Muscle of leg (tissue), 11 donors: Measurements from ENCODE around the gene KMT2B. TPM values are rescaled to one million over a fixed set of nuclear protein-coding genes. Genes with fewer than 3 reads are reported as not detected.
A peak's percentile ranks its signal among the peaks of the same experiment; 100 is the strongest.
"Not testable (repeated sequence)": the region's sequence is repeated elsewhere in the genome, so short reads cannot be mapped to it uniquely, and the experiment has no call there.

ENCODE experiments used
- DNase-seq: peaks from one replicate; pipeline ENCODE4 v3.0.0; 2013
- H3K27ac ChIP-seq: one replicate; pipeline ENCODE4 v1.5.1; 2013; ENCODE audit warnings: mild to moderate bottlenecking, low read length, control low read depth
- H3K27me3 ChIP-seq: one replicate; pipeline ENCODE4 v1.6.1; 2013; ENCODE audit warnings: low read length; ENCODE audit not compliant: control insufficient read depth, insufficient read depth
- H3K36me3 ChIP-seq: one replicate; pipeline ENCODE4 v1.6.1; 2013; ENCODE audit warnings: low read length; ENCODE audit not compliant: control insufficient read depth, insufficient read depth
- H3K4me1 ChIP-seq: one replicate; pipeline ENCODE4 v1.6.1; 2013; ENCODE audit warnings: low read length; ENCODE audit not compliant: control insufficient read depth, insufficient read depth
- H3K4me3 ChIP-seq: one replicate; pipeline ENCODE4 v1.5.1; 2013; ENCODE audit warnings: low read length, control low read depth
- H3K9me3 ChIP-seq: replicated peaks from 2 replicates; pipeline ENCODE4 v1.6.1; 2013; ENCODE audit warnings: low read depth, low read length; ENCODE audit not compliant: control insufficient read depth
- WGBS: methylation state at CpG from one replicate; pipeline ENCODE4 v1.1.5; 2013; ENCODE audit warnings: missing lambda C conversion rate; ENCODE audit not compliant: insufficient coverage; 5-methylcytosine and 5-hydroxymethylcytosine counted together
- polyA plus RNA-seq, 8 donors: library from polyadenylated mRNA; unstranded; fragments of 120-200 nt; gene quantifications; one replicate each; pipeline versions ENCODE4 v1.2.1 to v1.2.3, GENCODE V29; 2013; ENCODE audit warnings: inconsistent platforms in 1 of 8, low replicate concordance in 1 of 8; ENCODE audit not compliant: insufficient read length in 8 of 8, insufficient read depth in 1 of 8
- total RNA-seq: library from RNA; stranded (reverse); fragments of 120-200 nt; gene quantifications from one replicate; pipeline ENCODE4 v1.2.4, GENCODE V29; 2013

Gene KMT2B
- total and polyA plus RNA-seq, 9 donors = 7.6 to 33.7 (median 25.1) TPM

DNA sequence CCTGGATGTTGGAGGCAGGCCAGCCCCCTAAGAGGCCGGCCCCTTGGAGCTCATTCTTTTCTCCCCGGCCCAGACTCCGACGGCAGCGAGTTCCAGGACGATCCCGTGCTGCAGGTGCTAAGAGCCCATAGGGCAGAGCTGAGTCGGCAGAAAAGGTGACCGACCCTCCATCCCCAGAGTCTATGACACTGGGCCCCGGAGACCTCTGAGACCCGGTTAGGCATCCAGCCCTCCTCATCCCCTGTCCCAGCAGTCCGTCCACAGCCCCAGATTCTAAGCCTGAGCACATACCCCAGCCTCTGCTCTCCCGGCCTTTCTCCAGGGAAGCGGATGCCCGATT, 50.2 kb downstream of the KMT2B start:
- Histone ChIP-seq H3K27ac (no peak overlapping the region), H3K4me3 (no peak overlapping the region), H3K36me3 (peaks cover 33% of the 10 kb centered on the region), H3K9me3 (no peaks in the 10 kb centered on the region), H3K4me1 (peaks cover 12% of the 10 kb centered on the region), H3K27me3 (no peaks in the 10 kb centered on the region)
- WGBS = 38% methylated on average over 14 of the region's 15 CpGs
- DNase-seq = no peak

DNA sequence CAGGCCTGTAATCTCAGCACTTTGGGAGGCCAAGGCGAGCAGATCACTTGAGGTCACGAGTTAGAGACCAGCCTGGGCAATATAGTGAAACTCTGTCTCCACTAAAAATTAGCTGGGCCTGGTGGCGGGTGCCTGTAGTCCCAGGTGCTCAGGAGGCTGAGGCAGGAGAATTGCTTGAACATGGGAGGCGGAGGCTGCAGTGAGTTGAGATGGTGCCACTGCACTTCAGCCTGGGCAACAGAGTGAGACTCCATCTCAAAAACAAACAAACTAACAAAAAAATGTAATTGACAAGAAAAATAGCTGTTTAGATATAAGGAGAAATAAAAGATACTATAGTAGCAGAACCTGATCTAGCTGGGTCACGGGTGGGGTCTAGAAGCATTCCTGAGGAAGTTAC, 54.6 kb downstream of the KMT2B start:
- not testable (repeated sequence) for H3K4me3 ChIP-seq, H3K27ac ChIP-seq, H3K9me3 ChIP-seq, H3K27me3 ChIP-seq, DNase-seq
- Histone ChIP-seq H3K36me3 (peaks cover 11% of the 10 kb centered on the region), H3K4me1 (peaks cover 29% of the 10 kb centered on the region)
- 92% methylated on average over 2 of the region's 5 CpGs for WGBS

DNA sequence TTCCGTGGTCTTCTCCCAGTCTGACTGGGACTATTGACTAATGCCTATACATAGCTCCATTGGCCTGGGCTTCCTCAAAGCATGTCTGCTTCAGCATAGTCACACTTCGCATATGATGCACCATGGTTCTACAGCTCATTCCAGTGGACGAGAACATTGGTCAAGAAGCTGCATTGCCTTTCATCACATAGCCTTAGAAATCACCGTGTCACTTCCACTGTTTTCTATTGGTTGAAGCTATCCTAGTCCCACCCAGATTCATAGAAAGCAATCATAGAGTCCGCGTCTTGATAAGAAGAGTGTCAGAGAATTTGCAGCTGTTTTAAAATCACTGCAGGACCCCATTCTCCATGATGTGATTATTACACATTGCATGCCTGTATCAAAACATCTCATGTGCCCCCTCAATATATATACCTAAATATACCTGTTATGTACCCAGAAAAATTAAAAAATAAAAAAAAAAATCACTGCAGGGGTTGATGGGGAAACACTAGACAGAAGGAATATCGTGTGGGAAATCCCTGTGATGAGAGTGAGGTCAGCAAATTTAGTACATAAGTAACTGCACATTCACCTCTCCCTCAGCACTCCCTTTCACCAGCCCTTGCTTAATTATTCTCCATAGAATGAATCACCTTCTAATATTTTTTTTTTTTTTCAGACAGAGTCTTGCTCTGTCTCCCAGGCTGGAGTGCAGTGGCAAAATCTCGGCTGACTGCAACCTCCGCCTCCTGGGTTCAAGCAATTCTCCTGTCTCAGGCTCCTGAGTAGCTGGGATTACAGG, 55.4 kb downstream of the KMT2B start:
- 79% methylated on average over 4 of the region's 9 CpGs for WGBS
- H3K4me3 ChIP-seq = no peak overlapping the region
- no peaks in the 10 kb centered on the region for H3K9me3 ChIP-seq
- peaks cover 22% of the 10 kb centered on the region for H3K4me1 ChIP-seq
- peaks cover 18% of the 10 kb centered on the region for H3K36me3 ChIP-seq
- no peak overlapping the region for H3K27ac ChIP-seq
- no peaks in the 10 kb centered on the region for H3K27me3 ChIP-seq
- DNase-seq = no peak

DNA sequence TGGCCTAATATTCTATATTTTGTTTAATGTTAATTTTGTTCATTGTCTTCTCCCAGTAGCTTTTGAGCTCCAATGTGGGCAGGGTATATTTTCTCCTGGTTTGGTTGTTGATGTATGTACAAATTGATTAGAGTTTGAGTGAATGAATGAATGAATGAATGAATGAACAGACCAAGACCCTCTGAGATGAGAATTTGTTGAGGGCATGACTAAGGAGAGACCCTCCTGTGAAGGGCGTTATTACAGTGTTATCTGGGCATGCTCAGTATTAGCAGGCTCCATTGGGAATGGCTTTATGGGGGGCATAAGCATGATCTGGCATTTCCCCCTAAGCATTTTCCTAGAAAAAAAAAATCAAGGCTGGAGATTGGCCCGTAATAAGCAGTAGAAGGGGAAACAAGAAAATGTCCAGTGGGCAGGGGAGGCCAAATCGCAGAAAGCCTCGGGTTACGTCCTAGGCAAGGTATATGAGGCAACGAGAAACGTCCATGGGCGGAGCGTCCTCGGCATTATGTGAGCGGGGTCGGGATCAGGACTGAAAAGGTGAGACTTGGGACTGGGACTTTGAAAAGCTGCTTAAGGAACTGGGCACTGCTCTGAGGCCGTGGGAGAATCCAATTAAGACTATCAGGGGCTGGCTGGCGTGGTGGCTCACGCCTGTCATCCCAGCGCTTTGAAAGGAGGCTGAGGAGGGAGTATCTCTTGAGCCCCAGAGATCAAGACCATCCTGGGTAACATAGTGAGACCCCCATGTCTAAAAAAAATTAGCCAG, 56.7 kb downstream of the KMT2B start:
- DNase-seq = no peak
- no peak overlapping the region for H3K27ac ChIP-seq
- no peaks in the 10 kb centered on the region for H3K27me3 ChIP-seq
- 58% methylated on average over 15 of the region's 16 CpGs for WGBS
- H3K4me3 ChIP-seq = peak overlapping the region; percentile 24
- H3K9me3 ChIP-seq = no peaks in the 10 kb centered on the region
- H3K4me1 ChIP-seq = peaks cover 21% of the 10 kb centered on the region
- peaks cover 15% of the 10 kb centered on the region for H3K36me3 ChIP-seq

DNA sequence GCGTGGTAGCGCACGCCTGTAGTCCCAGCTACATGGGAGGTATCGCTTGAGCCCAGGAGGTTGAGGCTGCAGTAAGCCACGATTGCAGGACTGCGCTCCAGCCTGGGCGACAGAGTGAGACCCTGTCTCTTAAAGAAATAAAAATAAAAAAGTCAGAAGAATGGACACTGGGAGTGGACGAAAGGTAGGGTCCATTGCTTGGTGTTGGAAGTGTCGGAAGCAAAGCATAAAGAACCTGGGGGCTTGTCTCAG, 57.2 kb downstream of the KMT2B start:
- no peak for DNase-seq
- peaks cover 21% of the 10 kb centered on the region for H3K4me1 ChIP-seq
- H3K9me3 ChIP-seq = no peaks in the 10 kb centered on the region
- H3K27me3 ChIP-seq = no peaks in the 10 kb centered on the region
- no peak overlapping the region for H3K27ac ChIP-seq
- WGBS = 31% methylated on average over 9 of the region's 9 CpGs
- H3K4me3 ChIP-seq = peak overlapping the region; percentile 24
- H3K36me3 ChIP-seq = peaks cover 18% of the 10 kb centered on the region

DNA sequence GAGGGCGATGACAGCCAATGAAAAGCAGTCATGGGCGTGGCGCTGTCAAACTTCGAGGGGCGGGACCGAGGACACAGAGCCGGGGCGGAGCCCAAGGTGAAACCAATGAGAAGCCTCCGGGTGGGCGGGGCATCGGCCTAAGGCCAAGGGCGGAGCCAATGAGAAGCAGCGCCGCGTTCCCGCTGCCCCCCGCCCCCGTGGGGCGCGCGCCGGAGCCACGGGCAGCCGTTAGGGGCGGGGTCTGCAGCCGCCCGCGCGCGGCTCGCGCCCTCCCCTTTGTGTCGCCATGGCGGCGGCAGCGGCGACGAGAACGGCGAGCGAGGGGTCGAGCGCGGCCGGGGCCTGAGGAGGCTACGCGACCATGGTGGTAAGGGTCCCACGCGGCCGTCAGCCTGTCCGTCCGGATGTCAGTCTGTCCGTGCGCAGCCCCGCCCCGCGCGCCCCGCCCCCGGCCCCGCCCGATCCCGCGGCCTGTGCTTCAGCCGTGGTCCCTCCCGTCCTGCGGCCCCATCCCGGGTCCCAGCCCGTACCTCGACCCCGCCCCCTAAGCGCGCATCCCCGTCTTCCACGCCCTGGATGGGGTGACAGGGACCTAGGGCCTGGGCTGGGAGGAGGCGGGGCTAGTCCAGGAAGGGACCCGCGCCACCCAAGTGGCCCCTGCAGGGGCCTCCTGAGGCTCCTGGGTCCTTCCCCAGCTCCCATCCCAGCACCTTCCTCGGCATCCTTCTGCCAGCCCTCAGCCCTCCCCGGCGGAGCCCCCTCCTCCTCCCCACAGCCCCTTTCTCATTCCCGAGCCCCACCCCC, 57.7 kb downstream of the KMT2B start, which contains the start of gene ARHGAP33:
TSS of gene ARHGAP33 (plus strand) at position 267 of the 804 bp plus-strand sequence. CDS start at position 362, 95 bp downstream.
- Histone ChIP-seq H3K9me3 (no peaks in the 10 kb centered on the region), H3K27me3 (no peaks in the 10 kb centered on the region), H3K27ac (no peak within 1 kb of the TSS), H3K4me1 (peaks cover 21% of the 10 kb centered on the region), H3K4me3 (peak within 1 kb of the TSS; percentile 72), H3K36me3 (peaks cover 21% of the 10 kb centered on the region)
- peak; percentile 99 for DNase-seq
- WGBS = under 1% methylated on average over 76 of the region's 82 CpGs

DNA sequence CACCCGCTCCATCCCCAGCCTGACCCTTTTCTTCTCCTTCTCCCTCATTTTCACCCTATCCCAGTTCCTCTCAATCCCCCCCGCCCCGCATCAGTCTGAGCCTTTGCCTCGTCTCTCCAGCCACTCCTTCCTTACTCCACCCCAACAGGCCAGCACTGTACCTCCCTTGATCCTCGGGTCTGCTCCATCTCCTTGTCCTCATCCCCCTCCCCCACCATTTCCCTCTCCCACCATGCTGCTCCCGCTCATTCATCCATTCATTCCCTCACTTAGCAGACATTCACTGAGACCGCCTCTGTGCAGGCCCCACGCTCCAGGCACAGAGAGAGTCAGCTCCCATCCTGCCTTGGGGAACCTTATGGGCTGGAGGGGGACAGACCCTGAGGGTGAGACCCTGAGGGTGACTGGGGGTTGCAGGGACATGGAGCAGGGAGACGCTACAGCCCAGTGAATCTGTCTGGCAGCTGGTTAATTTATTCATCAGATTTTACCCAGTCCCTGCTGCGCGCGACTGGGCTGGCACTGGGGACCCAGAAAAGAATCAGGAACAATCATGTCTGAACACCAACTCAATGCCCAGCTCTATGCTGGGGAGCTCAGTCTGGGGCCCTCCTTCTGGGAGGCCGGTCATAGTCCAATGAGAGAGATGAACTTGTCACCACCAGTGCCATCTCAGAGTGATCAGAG, 58.4 kb downstream of the KMT2B start:
- H3K27ac ChIP-seq = no peak overlapping the region
- peaks cover 26% of the 10 kb centered on the region for H3K36me3 ChIP-seq
- 16% methylated on average over 8 of the region's 13 CpGs for WGBS
- no peaks in the 10 kb centered on the region for H3K9me3 ChIP-seq
- peak; percentile 33 for DNase-seq
- peak overlapping the region; percentile 72 for H3K4me3 ChIP-seq
- no peaks in the 10 kb centered on the region for H3K27me3 ChIP-seq
- H3K4me1 ChIP-seq = peaks cover 21% of the 10 kb centered on the region

DNA sequence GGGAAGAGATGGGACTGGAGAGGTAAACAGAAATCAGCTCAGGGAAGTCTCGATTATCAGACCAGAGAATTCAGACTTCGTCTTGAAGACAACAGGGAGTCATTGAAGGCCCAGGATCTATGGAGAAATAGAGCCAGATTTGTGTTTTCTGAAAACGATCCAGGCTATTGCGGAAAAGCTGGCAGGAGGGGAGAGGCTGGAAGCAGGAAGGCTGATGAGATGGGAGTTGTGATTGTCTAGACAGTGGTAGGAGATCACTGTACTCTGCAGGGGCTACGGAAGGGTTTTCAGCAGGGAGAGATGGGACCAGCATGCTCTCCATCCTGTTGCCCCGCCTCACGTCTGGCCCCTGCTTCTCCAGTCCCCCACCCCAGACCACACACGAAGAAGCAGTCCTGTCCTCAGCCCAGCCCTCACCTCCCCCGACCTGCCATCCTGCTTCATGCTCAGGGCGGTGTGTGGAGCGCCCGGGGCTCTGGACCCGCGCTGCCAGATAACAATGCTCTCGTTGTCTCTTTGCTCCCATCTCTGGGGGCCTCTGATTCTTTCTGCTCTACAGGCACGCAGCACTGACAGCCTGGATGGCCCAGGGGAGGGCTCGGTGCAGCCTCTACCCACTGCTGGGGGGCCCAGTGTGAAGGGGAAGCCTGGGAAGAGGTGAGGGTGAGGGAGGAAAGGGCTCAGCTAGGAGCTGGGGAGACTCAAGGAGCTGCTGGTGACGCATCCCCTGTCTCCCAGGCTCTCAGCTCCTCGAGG, 59.5 kb downstream of the KMT2B start:
- WGBS = 26% methylated on average over 12 of the region's 19 CpGs
- peak; percentile 46 for DNase-seq
- H3K36me3 ChIP-seq = peaks cover 36% of the 10 kb centered on the region
- H3K4me1 ChIP-seq = peaks cover 21% of the 10 kb centered on the region
- H3K27ac ChIP-seq = no peak overlapping the region
- H3K4me3 ChIP-seq = no peak overlapping the region
- no peaks in the 10 kb centered on the region for H3K9me3 ChIP-seq
- H3K27me3 ChIP-seq = no peaks in the 10 kb centered on the region

DNA sequence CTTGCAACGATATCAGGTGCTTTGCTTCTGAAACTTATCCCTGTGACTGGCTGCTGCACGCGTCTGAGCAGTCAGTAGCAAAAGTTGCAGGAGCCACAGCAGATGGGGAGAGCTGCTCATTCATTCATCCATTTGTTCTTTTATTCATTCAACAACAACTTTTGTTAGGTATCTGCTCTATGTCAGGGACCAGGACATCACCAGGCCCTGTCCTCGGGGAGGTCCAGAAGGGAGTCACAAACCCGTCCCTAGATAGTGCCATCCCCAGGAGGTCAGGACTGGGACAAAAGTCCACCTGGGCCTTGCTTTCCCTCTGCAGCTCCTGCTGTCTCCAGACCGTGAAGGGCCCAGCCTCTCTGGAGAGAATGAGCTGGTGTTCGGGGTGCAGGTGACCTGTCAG, 60.2 kb downstream of the KMT2B start:
- peaks cover 42% of the 10 kb centered on the region for H3K36me3 ChIP-seq
- H3K4me3 ChIP-seq = no peak overlapping the region
- 93% methylated on average over 4 of the region's 7 CpGs for WGBS

More for the DNA sequence above, 60.2 kb downstream of the KMT2B start:
- Histone ChIP-seq H3K9me3 (no peaks in the 10 kb centered on the region), H3K4me1 (peaks cover 21% of the 10 kb centered on the region), H3K27ac (no peak overlapping the region), H3K27me3 (no peaks in the 10 kb centered on the region)
- DNase-seq = no peak
